GM19240 (cell line): ENCODE results near the gene MKI67.
"Not testable (repeated sequence)": the region's sequence is repeated elsewhere in the genome, so short reads cannot be mapped to it uniquely, and the experiment has no call there.

ENCODE experiments used
- DNase-seq: peaks from one replicate; pipeline ENCODE4 v3.0.0; 2011; ENCODE audit warnings: low spot score; ENCODE audit not compliant: insufficient read length

MKI67 gene

GRCh38 chr10:128125944-128126764, at the start of gene MKI67:
MKI67 (minus strand) TSS chr10:128126423; CDS start chr10:128125667, 756 bp downstream.
- peak; percentile 79 for DNase-seq

- no peak for DNase-seq
Observed at GRCh38 chr10:128174581-128175559, 48.6 kb upstream of the MKI67 start.

GRCh38 chr10:128173386-128173785, 47.2 kb upstream of the MKI67 start:
- no peak for DNase-seq

- DNase-seq = no peak
Observed at GRCh38 chr10:128172756-128173155, 46.5 kb upstream of the MKI67 start.

GRCh38 chr10:128169811-128170379, 43.7 kb upstream of the MKI67 start:
- no peak for DNase-seq

- no peak for DNase-seq
Observed at GRCh38 chr10:128167926-128168520, 41.8 kb upstream of the MKI67 start.

- DNase-seq = not testable (repeated sequence)
Observed at GRCh38 chr10:128167123-128167522, 40.9 kb upstream of the MKI67 start.

- no peak for DNase-seq
Observed at GRCh38 chr10:128166151-128166550, 39.9 kb upstream of the MKI67 start.

GRCh38 chr10:128165536-128165935, 39.3 kb upstream of the MKI67 start:
- no peak for DNase-seq

GRCh38 chr10:128163701-128164100, 37.5 kb upstream of the MKI67 start:
- no peak for DNase-seq

GRCh38 chr10:128161031-128161430, 34.8 kb upstream of the MKI67 start:
- DNase-seq = no peak

- no peak for DNase-seq
Observed at GRCh38 chr10:128160297-128160711, 34.1 kb upstream of the MKI67 start.

GRCh38 chr10:128158021-128158795, 32.0 kb upstream of the MKI67 start:
- DNase-seq = no peak

- no peak for DNase-seq
Observed at GRCh38 chr10:128156999-128157755, 31.0 kb upstream of the MKI67 start.

- DNase-seq = no peak
Observed at GRCh38 chr10:128152741-128153580, 26.7 kb upstream of the MKI67 start.

GRCh38 chr10:128151031-128151430, 24.8 kb upstream of the MKI67 start:
- no peak for DNase-seq

GRCh38 chr10:128150561-128150960, 24.3 kb upstream of the MKI67 start:
- DNase-seq = no peak

GRCh38 chr10:128150045-128150493, 23.8 kb upstream of the MKI67 start:
- peak; percentile 72 for DNase-seq
